GM12878 (cell line): ENCODE results near the gene ZFP64. TPM values are rescaled to one million over a fixed set of nuclear protein-coding genes. Genes with fewer than 3 reads are reported as not detected.

Experiments
- ATF7 ChIP-seq: fragments of 450-650 bp; IDR thresholded peaks from 2 replicates; pipeline ENCODE4 v1.6.1; 2016; ENCODE audit warnings: low read depth, mild to moderate bottlenecking
- CHD2 ChIP-seq: IDR thresholded peaks from 2 replicates; pipeline ENCODE4 v1.6.1; 2011; ENCODE audit warnings: low read depth, low read length, improper control_type of control experiment, borderline replicate concordance
- CREM ChIP-seq: IDR thresholded peaks from 2 replicates; pipeline ENCODE4 v1.6.1; 2014; ENCODE audit warnings: antibody characterized with exemption, low read depth
- JUND ChIP-seq: IDR thresholded peaks from 2 replicates; pipeline ENCODE4 v1.6.1; 2012; ENCODE audit warnings: low read depth, mild to moderate bottlenecking, low read length, improper control_type of control experiment, moderate library complexity
- MYC ChIP-seq: IDR thresholded peaks from 2 replicates; pipeline ENCODE4 v1.6.1; 2011; ENCODE audit warnings: mild to moderate bottlenecking, low read length, moderate library complexity, inconsistent platforms; ENCODE audit not compliant: insufficient read depth, insufficient replicate concordance, insufficient read length, severe bottlenecking
- PAX5 ChIP-seq: IDR thresholded peaks from 2 replicates; pipeline ENCODE4 v1.6.1; 2011; ENCODE audit warnings: low read depth, low read length, borderline replicate concordance
- RB1 ChIP-seq: fragments of 450-650 bp; formaldehyde crosslinking; IDR thresholded peaks from 2 replicates; pipeline ENCODE4 v1.6.1; 2017; ENCODE audit warnings: mild to moderate bottlenecking, borderline replicate concordance
- SREBF1 ChIP-seq: IDR thresholded peaks from 2 replicates; pipeline ENCODE4 v1.6.1; 2012; ENCODE audit warnings: mild to moderate bottlenecking, low read length
- ZNF592 ChIP-seq: fragments of 450-650 bp; IDR thresholded peaks from 2 replicates; pipeline ENCODE4 v1.6.1; 2017; ENCODE audit warnings: mild to moderate bottlenecking, moderate library complexity
- polyA plus RNA-seq, 11 experiments: library from polyadenylated mRNA; depleted of rRNA in 4 of 11; unstranded in 6 of 11; stranded (reverse) in 5 of 11; fragments of >200 nt; fragmentation: Nextera tagmentation in 4 of 11; fragmentation: Illumina TruSeq in 1 of 11; extraction: Ambion mirVana in 4 of 11; extraction: Trizol in 1 of 11; gene quantifications; 1 replicate in 1 of 11; 2 replicates in 10 of 11; pipeline versions ENCODE4 v1.2.1 to v1.2.3, GENCODE V29; 2011 to 2016; ENCODE audit warnings: inconsistent platforms in 2 of 11, missing spikeins in 2 of 11, low read depth in 1 of 11
- total RNA-seq, 4 experiments: library from RNA; depleted of rRNA in 3 of 4; stranded (reverse); fragments of >200 nt in 3 of 4; fragmentation: Illumina TruSeq in 1 of 4; extraction: Trizol in 1 of 4; gene quantifications; 2 replicates each; pipeline versions ENCODE4 v1.2.1 to v1.2.3, GENCODE V29; 2013 to 2021
- TF ChIP-seq, protein P1 (sequence below): IDR thresholded peaks from 2 replicates; pipeline ENCODE4 v1.6.1; 2011; ENCODE audit warnings: borderline replicate concordance, low read depth, mild to moderate bottlenecking, moderate library complexity, low read length; ENCODE audit not compliant: insufficient read depth, poor library complexity, severe bottlenecking
- TF ChIP-seq, protein P2 (sequence below): IDR thresholded peaks from 2 replicates; pipeline ENCODE4 v1.6.1; 2011; ENCODE audit warnings: mild to moderate bottlenecking, low read depth, low read length, moderate library complexity; ENCODE audit not compliant: insufficient replicate concordance

ZFP64 gene
- total and polyA plus RNA-seq, 10 of the 15 experiments (the other 5 are each of a cell fraction or from before 2014, with no cell fraction given), result 2.3 to 21.8 (median 11.8) TPM

- TF ChIP-seq, protein P1, sequence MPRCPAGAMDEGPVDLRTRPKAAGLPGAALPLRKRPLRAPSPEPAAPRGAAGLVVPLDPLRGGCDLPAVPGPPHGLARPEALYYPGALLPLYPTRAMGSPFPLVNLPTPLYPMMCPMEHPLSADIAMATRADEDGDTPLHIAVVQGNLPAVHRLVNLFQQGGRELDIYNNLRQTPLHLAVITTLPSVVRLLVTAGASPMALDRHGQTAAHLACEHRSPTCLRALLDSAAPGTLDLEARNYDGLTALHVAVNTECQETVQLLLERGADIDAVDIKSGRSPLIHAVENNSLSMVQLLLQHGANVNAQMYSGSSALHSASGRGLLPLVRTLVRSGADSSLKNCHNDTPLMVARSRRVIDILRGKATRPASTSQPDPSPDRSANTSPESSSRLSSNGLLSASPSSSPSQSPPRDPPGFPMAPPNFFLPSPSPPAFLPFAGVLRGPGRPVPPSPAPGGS, result no peak
- no peak for TF ChIP-seq CHD2
- no peak for TF ChIP-seq JUND
- TF ChIP-seq, protein P2, sequence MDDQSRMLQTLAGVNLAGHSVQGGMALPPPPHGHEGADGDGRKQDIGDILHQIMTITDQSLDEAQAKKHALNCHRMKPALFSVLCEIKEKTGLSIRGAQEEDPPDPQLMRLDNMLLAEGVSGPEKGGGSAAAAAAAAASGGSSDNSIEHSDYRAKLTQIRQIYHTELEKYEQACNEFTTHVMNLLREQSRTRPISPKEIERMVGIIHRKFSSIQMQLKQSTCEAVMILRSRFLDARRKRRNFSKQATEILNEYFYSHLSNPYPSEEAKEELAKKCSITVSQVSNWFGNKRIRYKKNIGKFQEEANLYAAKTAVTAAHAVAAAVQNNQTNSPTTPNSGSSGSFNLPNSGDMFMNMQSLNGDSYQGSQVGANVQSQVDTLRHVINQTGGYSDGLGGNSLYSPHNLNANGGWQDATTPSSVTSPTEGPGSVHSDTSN, result no peak
- no peak for TF ChIP-seq ZNF592
- no peak for TF ChIP-seq ATF7
- TF ChIP-seq SREBF1, result no peak
- no peak for TF ChIP-seq RB1
- no peak for TF ChIP-seq PAX5
- TF ChIP-seq CREM, result no peak
- no peak for TF ChIP-seq MYC
These were observed 26.3 kb upstream of the ZFP64 start (continued) for GRCh38 chr20:52217689-52218395.
